ENCODE measurements around the gene PIN1.

- TF ChIP-seq CTCF (IDR thresholded peaks at IDR 0.05 in 8 of 11, conservative IDR thresholded peaks at IDR 0.05 in 3 of 11), result no peak
- no peak for TF ChIP-seq POLR2AphosphoS5 (IDR thresholded peaks at IDR 0.05)
These were observed 48.2 kb downstream of the PIN1 start for GRCh38 chr19:9883231-9883758.
